ENCODE measurements around the gene GNAT3.

Gene GNAT3

GRCh38 chr7:80511964-80512363 is at the start of gene GNAT3:
Gene GNAT3 (minus strand): TSS chr7:80512064. CDS start chr7:80511926, 138 bp downstream.
- ATAC-seq (no peak), DNase-seq (no peak)
- no peak within 1 kb of the TSS for H3K27ac Mint-ChIP-seq
- H3K9me3 Mint-ChIP-seq = no peaks in the 10 kb centered on the region
- H3K4me3 Mint-ChIP-seq = no peak within 1 kb of the TSS
- H3K4me1 Mint-ChIP-seq = no peaks in the 10 kb centered on the region
- no peaks in the 10 kb centered on the region for H3K27me3 Mint-ChIP-seq
- H3K36me3 Mint-ChIP-seq (ENCODE audit: low read depth) = no peaks in the 10 kb centered on the region

GRCh38 chr7:80558116-80558515 is 46.3 kb upstream of the GNAT3 start:
- Mint-ChIP-seq H3K27me3 (no peaks in the 10 kb centered on the region), H3K36me3 (ENCODE audit: low read depth) (no peaks in the 10 kb centered on the region), H3K4me1 (no peaks in the 10 kb centered on the region), H3K9me3 (peaks cover 24% of the 10 kb centered on the region), H3K4me3 (no peak overlapping the region), H3K27ac (no peak overlapping the region)
- no peak for DNase-seq
- no peak for ATAC-seq

- Mint-ChIP-seq H3K9me3 (peaks cover 7% of the 10 kb centered on the region), H3K4me3 (no peak overlapping the region), H3K27ac (no peak overlapping the region), H3K27me3 (no peaks in the 10 kb centered on the region), H3K4me1 (no peaks in the 10 kb centered on the region), H3K36me3 (ENCODE audit: low read depth) (no peaks in the 10 kb centered on the region)
- no peak for ATAC-seq
- no peak for DNase-seq
These were observed 40.3 kb upstream of the GNAT3 start for GRCh38 chr7:80552031-80552694.

- no peak overlapping the region for H3K4me3 Mint-ChIP-seq
- DNase-seq = no peak
- no peaks in the 10 kb centered on the region for H3K27me3 Mint-ChIP-seq
- no peak for ATAC-seq
- H3K27ac Mint-ChIP-seq = no peak overlapping the region
- no peaks in the 10 kb centered on the region for H3K4me1 Mint-ChIP-seq
- H3K36me3 Mint-ChIP-seq (ENCODE audit: low read depth) = no peaks in the 10 kb centered on the region
- H3K9me3 Mint-ChIP-seq = peaks cover 7% of the 10 kb centered on the region
These were observed 38.1 kb upstream of the GNAT3 start for GRCh38 chr7:80550005-80550404.

GRCh38 chr7:80548840-80549530 is 37.1 kb upstream of the GNAT3 start:
- Mint-ChIP-seq H3K36me3 (ENCODE audit: low read depth) (no peaks in the 10 kb centered on the region), H3K27ac (no peak overlapping the region), H3K9me3 (peaks cover 7% of the 10 kb centered on the region), H3K4me1 (no peaks in the 10 kb centered on the region), H3K4me3 (no peak overlapping the region), H3K27me3 (no peaks in the 10 kb centered on the region)
- DNase-seq (no peak), ATAC-seq (no peak)

- Mint-ChIP-seq H3K9me3 (no peaks in the 10 kb centered on the region), H3K27ac (no peak overlapping the region), H3K36me3 (ENCODE audit: low read depth) (no peaks in the 10 kb centered on the region), H3K4me3 (no peak overlapping the region), H3K27me3 (no peaks in the 10 kb centered on the region), H3K4me1 (no peaks in the 10 kb centered on the region)
- DNase-seq = no peak
- ATAC-seq = no peak
These were observed 30.5 kb upstream of the GNAT3 start for GRCh38 chr7:80542398-80542797.

- no peak for DNase-seq
- no peaks in the 10 kb centered on the region for H3K9me3 Mint-ChIP-seq
- H3K27me3 Mint-ChIP-seq = no peaks in the 10 kb centered on the region
- ATAC-seq = no peak
- no peaks in the 10 kb centered on the region for H3K4me1 Mint-ChIP-seq
- no peaks in the 10 kb centered on the region for H3K36me3 Mint-ChIP-seq (ENCODE audit: low read depth)
- no peak overlapping the region for H3K27ac Mint-ChIP-seq
- H3K4me3 Mint-ChIP-seq = no peak overlapping the region
These were observed 29.0 kb upstream of the GNAT3 start for GRCh38 chr7:80540836-80541235.

GRCh38 chr7:80537091-80537490 is 25.2 kb upstream of the GNAT3 start:
- no peak overlapping the region for H3K4me3 Mint-ChIP-seq
- H3K27ac Mint-ChIP-seq = no peak overlapping the region
- H3K9me3 Mint-ChIP-seq = no peaks in the 10 kb centered on the region
- DNase-seq (no peak), ATAC-seq (no peak)
- no peaks in the 10 kb centered on the region for H3K36me3 Mint-ChIP-seq (ENCODE audit: low read depth)
- no peaks in the 10 kb centered on the region for H3K27me3 Mint-ChIP-seq
- no peaks in the 10 kb centered on the region for H3K4me1 Mint-ChIP-seq

- Mint-ChIP-seq H3K4me1 (no peaks in the 10 kb centered on the region), H3K27me3 (no peaks in the 10 kb centered on the region), H3K36me3 (ENCODE audit: low read depth) (no peaks in the 10 kb centered on the region), H3K4me3 (no peak overlapping the region), H3K9me3 (no peaks in the 10 kb centered on the region), H3K27ac (no peak overlapping the region)
- ATAC-seq (no peak), DNase-seq (no peak)
These were observed 24.6 kb upstream of the GNAT3 start for GRCh38 chr7:80536426-80536825.

- H3K9me3 Mint-ChIP-seq = no peaks in the 10 kb centered on the region
- no peak overlapping the region for H3K27ac Mint-ChIP-seq
- H3K27me3 Mint-ChIP-seq = no peaks in the 10 kb centered on the region
- no peak overlapping the region for H3K4me3 Mint-ChIP-seq
- ATAC-seq (no peak), DNase-seq (no peak)
- H3K36me3 Mint-ChIP-seq (ENCODE audit: low read depth) = no peaks in the 10 kb centered on the region
- no peaks in the 10 kb centered on the region for H3K4me1 Mint-ChIP-seq
These were observed 21.4 kb upstream of the GNAT3 start for GRCh38 chr7:80533287-80533686.

- Mint-ChIP-seq H3K4me1 (no peaks in the 10 kb centered on the region), H3K27me3 (no peaks in the 10 kb centered on the region), H3K36me3 (ENCODE audit: low read depth) (no peaks in the 10 kb centered on the region), H3K4me3 (no peak overlapping the region), H3K9me3 (no peaks in the 10 kb centered on the region), H3K27ac (no peak overlapping the region)
- ATAC-seq = no peak
- no peak for DNase-seq
These were observed 20.3 kb upstream of the GNAT3 start for GRCh38 chr7:80532153-80532552.

GRCh38 chr7:80530136-80530535 is 18.3 kb upstream of the GNAT3 start:
- no peak for ATAC-seq
- no peak for DNase-seq
- Mint-ChIP-seq H3K4me3 (no peak overlapping the region), H3K27me3 (no peaks in the 10 kb centered on the region), H3K9me3 (no peaks in the 10 kb centered on the region), H3K36me3 (ENCODE audit: low read depth) (no peaks in the 10 kb centered on the region), H3K4me1 (no peaks in the 10 kb centered on the region), H3K27ac (no peak overlapping the region)

GRCh38 chr7:80529362-80529761 is 17.5 kb upstream of the GNAT3 start:
- no peaks in the 10 kb centered on the region for H3K36me3 Mint-ChIP-seq (ENCODE audit: low read depth)
- H3K27ac Mint-ChIP-seq = no peak overlapping the region
- H3K4me1 Mint-ChIP-seq = no peaks in the 10 kb centered on the region
- DNase-seq (no peak), ATAC-seq (no peak)
- no peaks in the 10 kb centered on the region for H3K9me3 Mint-ChIP-seq
- no peak overlapping the region for H3K4me3 Mint-ChIP-seq
- no peaks in the 10 kb centered on the region for H3K27me3 Mint-ChIP-seq

GRCh38 chr7:80528689-80529088 is 16.8 kb upstream of the GNAT3 start:
- Mint-ChIP-seq H3K4me1 (no peaks in the 10 kb centered on the region), H3K36me3 (ENCODE audit: low read depth) (no peaks in the 10 kb centered on the region), H3K27ac (no peak overlapping the region), H3K27me3 (no peaks in the 10 kb centered on the region), H3K4me3 (no peak overlapping the region), H3K9me3 (no peaks in the 10 kb centered on the region)
- ATAC-seq = no peak
- DNase-seq = no peak

GRCh38 chr7:80526472-80526871 is 14.6 kb upstream of the GNAT3 start:
- DNase-seq (no peak), ATAC-seq (no peak)
- no peaks in the 10 kb centered on the region for H3K9me3 Mint-ChIP-seq
- no peaks in the 10 kb centered on the region for H3K36me3 Mint-ChIP-seq (ENCODE audit: low read depth)
- no peak overlapping the region for H3K4me3 Mint-ChIP-seq
- no peak overlapping the region for H3K27ac Mint-ChIP-seq
- H3K4me1 Mint-ChIP-seq = no peaks in the 10 kb centered on the region
- no peaks in the 10 kb centered on the region for H3K27me3 Mint-ChIP-seq
